GM19463 (cell line): ENCODE data around the gene WDFY4.

ENCODE experiments used
- ATAC-seq: cut with Tn5 transposase; IDR thresholded peaks from one replicate; pipeline ENCODE4 v1.9.1; 2021; ENCODE audit warnings: mild to moderate bottlenecking, moderate library complexity; ENCODE audit not compliant: unreplicated experiment

Gene WDFY4

GRCh38 chr10:48705401-48705938, 20.8 kb downstream of the WDFY4 start:
- no peak for ATAC-seq

GRCh38 chr10:48707472-48707871, 22.8 kb downstream of the WDFY4 start:
- no peak for ATAC-seq

- no peak for ATAC-seq
Measured at GRCh38 chr10:48708144-48708543, 23.5 kb downstream of the WDFY4 start.

GRCh38 chr10:48710647-48711275, 26.1 kb downstream of the WDFY4 start:
- no peak for ATAC-seq

GRCh38 chr10:48711830-48712229, 27.2 kb downstream of the WDFY4 start:
- ATAC-seq = no peak

GRCh38 chr10:48714088-48714487, 29.4 kb downstream of the WDFY4 start:
- ATAC-seq = no peak

GRCh38 chr10:48716416-48716815, 31.7 kb downstream of the WDFY4 start:
- no peak for ATAC-seq

GRCh38 chr10:48720611-48721010, 35.9 kb downstream of the WDFY4 start:
- ATAC-seq = no peak

- ATAC-seq = no peak
Measured at GRCh38 chr10:48722153-48723145, 37.8 kb downstream of the WDFY4 start.

GRCh38 chr10:48724127-48724526, 39.5 kb downstream of the WDFY4 start:
- no peak for ATAC-seq

- ATAC-seq = no peak
Measured at GRCh38 chr10:48725708-48726107, 41.0 kb downstream of the WDFY4 start.

- no peak for ATAC-seq
Measured at GRCh38 chr10:48727866-48728265, 43.2 kb downstream of the WDFY4 start.

GRCh38 chr10:48729222-48729621, 44.5 kb downstream of the WDFY4 start:
- ATAC-seq = no peak

GRCh38 chr10:48729941-48730457, 45.3 kb downstream of the WDFY4 start:
- ATAC-seq = no peak

GRCh38 chr10:48731141-48731540, 46.5 kb downstream of the WDFY4 start:
- ATAC-seq = no peak

- no peak for ATAC-seq
Measured at GRCh38 chr10:48731654-48732053, 47.0 kb downstream of the WDFY4 start.

GRCh38 chr10:48733329-48733728, 48.7 kb downstream of the WDFY4 start:
- no peak for ATAC-seq

- no peak for ATAC-seq
Measured at GRCh38 chr10:48735836-48736390, 51.2 kb downstream of the WDFY4 start.

- ATAC-seq = no peak
Measured at GRCh38 chr10:48736596-48736995, 51.9 kb downstream of the WDFY4 start.

GRCh38 chr10:48737886-48738285, 53.2 kb downstream of the WDFY4 start:
- no peak for ATAC-seq

- no peak for ATAC-seq
Measured at GRCh38 chr10:48739170-48739569, 54.5 kb downstream of the WDFY4 start.
